Measurements from ENCODE around the gene LRFN3. TPM values are rescaled to one million over a fixed set of nuclear protein-coding genes. Genes with fewer than 3 reads are reported as not detected.

Gene LRFN3
- total and polyA plus RNA-seq, 10 donors = 0.76 to 18.2 (median 9.1) TPM

DNA sequence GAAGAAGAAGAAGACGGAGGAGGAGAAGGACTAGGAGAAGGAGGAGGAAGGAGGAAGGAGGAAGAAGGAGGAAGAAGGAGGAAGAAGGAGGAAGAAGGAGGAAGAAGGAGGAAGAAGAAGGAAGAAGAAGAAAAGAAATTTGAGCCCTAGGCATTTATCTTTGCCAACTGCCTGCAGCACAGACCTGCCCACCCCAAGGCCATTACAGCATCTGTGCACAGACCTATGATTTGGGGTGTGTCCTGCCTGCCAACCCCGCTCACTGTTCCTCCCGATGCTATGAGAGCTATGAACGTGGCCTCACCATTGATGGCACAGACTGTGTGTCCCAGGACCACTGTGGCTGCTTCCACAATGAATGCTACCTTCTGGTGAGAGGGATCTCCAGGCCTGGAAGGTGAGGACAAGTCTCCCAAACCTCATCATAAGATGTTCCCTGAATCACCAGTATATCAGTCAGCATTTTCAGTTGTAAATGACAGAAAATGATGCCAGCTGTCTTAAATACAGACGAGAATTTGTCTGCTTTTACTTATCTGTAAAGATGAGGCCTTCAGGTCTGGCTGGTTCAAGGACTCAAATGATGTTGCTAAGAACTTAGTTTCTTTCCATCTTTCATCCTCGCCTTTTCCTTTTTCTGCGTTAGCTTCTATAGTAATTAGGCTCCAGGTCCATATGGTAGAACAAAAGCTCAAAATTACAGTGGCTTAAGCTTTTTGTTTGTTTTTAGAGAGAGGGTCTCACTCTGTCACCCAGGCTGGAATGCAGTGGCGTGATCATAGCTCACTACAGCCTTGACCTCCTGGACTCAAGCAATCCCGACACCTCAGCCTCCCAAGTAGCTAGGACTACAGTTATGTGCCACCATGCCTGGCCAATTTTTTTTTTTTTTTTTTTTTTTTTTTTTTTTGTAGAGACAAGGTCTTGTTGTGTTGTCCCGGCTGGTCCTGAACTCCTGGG, 54.9 kb downstream of the LRFN3 start:
- H3K36me3 ChIP-seq = no peaks in the 10 kb centered on the region
- TF ChIP-seq POLR2A (IDR thresholded peaks at IDR 0.05) (no peak), POLR2AphosphoS5 (IDR thresholded peaks at IDR 0.05) (no peak)
- no peak for DNase-seq
- H3K4me3 ChIP-seq = no peak overlapping the region
- intact Hi-C loops (cut with DNase I; ENCODE audit: low total_unique reads) = no loop called here
- peaks cover 0 to 30% (median 11%) of the 10 kb centered on the region in 7 donors for H3K27me3 ChIP-seq (replicated peaks in 1 of 7)
- peaks cover 5 to 39% (median 32%) of the 10 kb centered on the region in 6 donors for H3K4me1 ChIP-seq
- peaks cover 0 to 7% (median 0%) of the 10 kb centered on the region in 8 donors for H3K9me3 ChIP-seq
- 80 to 88% (median 83%) methylated on average over 10 of the region's 10 CpGs for WGBS, 5 donors
- no peak overlapping the region for H3K27ac ChIP-seq

DNA sequence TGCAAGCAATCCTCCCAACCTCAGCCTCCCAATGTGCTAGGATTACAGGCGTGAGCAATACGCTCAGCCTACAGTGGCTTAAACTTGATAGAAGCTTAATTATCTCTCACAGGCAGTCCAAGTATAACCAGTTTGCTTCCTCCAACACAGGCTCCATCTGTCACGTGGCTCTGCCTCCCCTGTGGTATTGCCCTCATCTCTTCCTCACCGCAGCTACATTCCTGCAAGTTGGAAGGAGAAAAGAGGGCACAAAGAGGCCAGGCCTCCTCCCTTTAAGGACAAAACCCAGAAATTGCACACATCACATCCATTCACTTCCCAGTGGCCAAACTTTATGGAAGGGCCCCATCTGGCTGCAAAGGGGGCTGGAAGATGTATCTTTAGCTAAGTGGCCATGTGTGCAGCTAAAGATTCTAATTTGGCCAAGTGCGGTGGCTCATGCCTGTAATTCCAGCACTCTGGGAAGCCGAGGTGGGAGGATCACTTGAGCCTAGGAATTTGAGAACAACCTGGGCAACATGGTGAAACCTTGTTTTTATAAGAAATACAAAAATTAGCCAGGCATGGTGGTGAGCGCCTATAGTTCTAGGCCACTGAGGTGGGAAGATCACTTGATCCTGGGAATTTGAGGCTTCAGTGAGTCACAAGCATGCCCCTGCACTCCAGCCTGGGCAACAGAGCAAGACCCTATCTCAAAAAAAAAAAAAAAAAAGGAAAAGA, 55.7 kb downstream of the LRFN3 start:
- WGBS, 5 donors = 85 to 91% (median 88%) methylated on average over 7 of the region's 7 CpGs
- intact Hi-C loops (cut with DNase I; ENCODE audit: low total_unique reads) = no loop called here
- DNase-seq = no peak
- peaks cover 0 to 21% (median 6%) of the 10 kb centered on the region in 7 donors for H3K27me3 ChIP-seq (replicated peaks in 1 of 7)
- peaks cover 0 to 7% (median 0%) of the 10 kb centered on the region in 8 donors for H3K9me3 ChIP-seq
- no peaks in the 10 kb centered on the region for H3K36me3 ChIP-seq
- no peak overlapping the region for H3K4me3 ChIP-seq
- TF ChIP-seq, protein P1, sequence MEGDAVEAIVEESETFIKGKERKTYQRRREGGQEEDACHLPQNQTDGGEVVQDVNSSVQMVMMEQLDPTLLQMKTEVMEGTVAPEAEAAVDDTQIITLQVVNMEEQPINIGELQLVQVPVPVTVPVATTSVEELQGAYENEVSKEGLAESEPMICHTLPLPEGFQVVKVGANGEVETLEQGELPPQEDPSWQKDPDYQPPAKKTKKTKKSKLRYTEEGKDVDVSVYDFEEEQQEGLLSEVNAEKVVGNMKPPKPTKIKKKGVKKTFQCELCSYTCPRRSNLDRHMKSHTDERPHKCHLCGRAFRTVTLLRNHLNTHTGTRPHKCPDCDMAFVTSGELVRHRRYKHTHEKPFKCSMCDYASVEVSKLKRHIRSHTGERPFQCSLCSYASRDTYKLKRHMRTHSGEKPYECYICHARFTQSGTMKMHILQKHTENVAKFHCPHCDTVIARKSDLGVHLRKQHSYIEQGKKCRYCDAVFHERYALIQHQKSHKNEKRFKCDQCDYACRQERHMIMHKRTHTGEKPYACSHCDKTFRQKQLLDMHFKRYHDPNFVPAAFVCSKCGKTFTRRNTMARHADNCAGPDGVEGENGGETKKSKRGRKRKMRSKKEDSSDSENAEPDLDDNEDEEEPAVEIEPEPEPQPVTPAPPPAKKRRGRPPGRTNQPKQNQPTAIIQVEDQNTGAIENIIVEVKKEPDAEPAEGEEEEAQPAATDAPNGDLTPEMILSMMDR (IDR thresholded peaks at IDR 0.05 in 8 of 11, conservative IDR thresholded peaks at IDR 0.05 in 3 of 11) = no peak
- TF ChIP-seq POLR2AphosphoS5 (IDR thresholded peaks at IDR 0.05) (no peak), POLR2A (IDR thresholded peaks at IDR 0.05) (no peak)
- H3K27ac ChIP-seq = no peak overlapping the region
- peaks cover 12 to 43% (median 35%) of the 10 kb centered on the region in 6 donors for H3K4me1 ChIP-seq

DNA sequence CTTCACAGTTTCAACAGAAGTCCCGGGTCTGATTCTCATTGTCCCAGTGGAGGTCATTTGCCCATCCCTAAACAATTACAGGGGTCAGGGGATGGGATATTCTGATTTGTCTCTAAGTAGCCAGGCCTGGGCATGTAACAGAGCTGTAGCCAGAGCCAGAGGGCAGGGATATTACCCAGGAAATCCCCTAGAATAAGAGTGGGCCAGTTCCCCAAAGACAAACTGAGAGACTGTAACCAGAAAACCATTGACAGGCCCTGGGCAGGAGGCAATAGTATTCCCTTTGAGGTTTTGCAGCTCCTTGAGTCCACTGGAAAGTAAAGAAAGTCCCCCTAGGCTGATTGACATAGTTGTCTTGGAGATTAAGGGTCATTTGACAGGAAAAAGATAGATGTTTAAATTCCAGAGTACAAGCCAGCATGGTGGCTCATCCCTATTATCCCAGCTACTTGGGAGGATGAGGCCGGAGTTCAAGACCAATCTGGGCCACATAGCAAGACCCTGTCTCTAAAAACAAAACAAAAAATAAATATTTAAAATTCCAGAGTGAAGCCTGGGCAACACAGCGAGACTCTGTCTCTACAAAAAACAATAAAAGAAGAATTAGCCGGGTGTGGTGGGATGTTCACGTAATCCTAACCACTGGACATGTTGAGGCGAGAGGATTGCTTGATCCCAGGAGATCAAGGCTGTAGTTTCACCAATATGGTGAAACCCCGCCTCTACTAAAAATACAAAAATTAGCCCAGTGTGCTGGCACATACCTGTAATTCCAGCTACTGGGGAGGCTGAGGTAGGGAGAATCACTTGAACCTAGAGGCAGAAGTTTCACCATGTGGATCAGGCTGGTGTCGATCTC, 57.0 kb downstream of the LRFN3 start:
- DNase-seq = no peak
- peaks cover 16 to 44% (median 35%) of the 10 kb centered on the region in 6 donors for H3K4me1 ChIP-seq
- H3K27ac ChIP-seq = no peak overlapping the region
- intact Hi-C loops (cut with DNase I; ENCODE audit: low total_unique reads) = no loop called here
- WGBS, 5 donors = 89 to 96% (median 92%) methylated on average over 8 of the region's 8 CpGs
- no peak for TF ChIP-seq POLR2AphosphoS5 (IDR thresholded peaks at IDR 0.05)
- no peak for TF ChIP-seq POLR2A (IDR thresholded peaks at IDR 0.05)
- TF ChIP-seq, protein P1 (IDR thresholded peaks at IDR 0.05 in 8 of 11, conservative IDR thresholded peaks at IDR 0.05 in 3 of 11) = no peak
- H3K4me3 ChIP-seq = no peak overlapping the region
- H3K36me3 ChIP-seq = peaks cover 0 to 11% (median 4%) of the 10 kb centered on the region in 6 donors
- peaks cover 0 to 7% (median 0%) of the 10 kb centered on the region in 8 donors for H3K9me3 ChIP-seq
- H3K27me3 ChIP-seq (replicated peaks in 1 of 7) = peaks cover 0 to 9% (median 0%) of the 10 kb centered on the region in 7 donors
